GM23338 (cell line): ENCODE data around the gene INPP5A.

Experiments used
- CREB1 ChIP-seq: fragments of 250-450 bp; sonication (Bioruptor Pico); IDR thresholded peaks from 2 replicates; pipeline ENCODE4 v1.5.0; 2020; ENCODE audit warnings: low read depth, mild to moderate bottlenecking, moderate library complexity
- CTCF ChIP-seq, 2 experiments: fragments of 200-600 bp in 1 of 2; sonication (generic) in 1 of 2; conservative IDR thresholded peaks; 2 replicates each; pipeline versions ENCODE4 v1.5.1 to v1.6.1; 2016 to 2017; ENCODE audit warnings: antibody characterized with exemption in 2 of 2, low read depth in 2 of 2, mild to moderate bottlenecking in 2 of 2, moderate library complexity in 1 of 2
- EZH2 ChIP-seq: fragments of 200-600 bp; sonication (generic); IDR thresholded peaks from one replicate; pipeline ENCODE4 v1.8.0; 2017; ENCODE audit warnings: antibody characterized with exemption, mild to moderate bottlenecking, low read depth; ENCODE audit not compliant: unreplicated experiment
- EZH2phosphoT487 ChIP-seq: fragments of 200-600 bp; sonication (generic); IDR thresholded peaks from one replicate; pipeline ENCODE4 v1.8.1; 2018; ENCODE audit warnings: antibody characterized with exemption; ENCODE audit not compliant: unreplicated experiment
- JUNB ChIP-seq: IDR thresholded peaks from one replicate; pipeline ENCODE4 v1.6.1; 2016; ENCODE audit warnings: antibody characterized with exemption; ENCODE audit not compliant: unreplicated experiment
- NANOG ChIP-seq: IDR thresholded peaks from 2 replicates; pipeline ENCODE4 v1.6.1; 2016; ENCODE audit warnings: antibody characterized with exemption, borderline replicate concordance
- POLR2AphosphoS5 ChIP-seq: IDR thresholded peaks from 2 replicates; pipeline ENCODE4 v1.6.1; 2016; ENCODE audit warnings: antibody characterized with exemption, low read depth
- STAT1 ChIP-seq: IDR thresholded peaks from one replicate; pipeline ENCODE4 v1.6.1; 2016; ENCODE audit warnings: antibody characterized with exemption; ENCODE audit not compliant: unreplicated experiment
- ZNF114 ChIP-seq: fragments of 250-450 bp; sonication (Bioruptor Pico); IDR thresholded peaks from 2 replicates; pipeline ENCODE4 v1.5.0; 2020; ENCODE audit warnings: mild to moderate bottlenecking, moderate library complexity
- ZNF331 ChIP-seq: fragments of 250-450 bp; sonication (Bioruptor Pico); IDR thresholded peaks from 2 replicates; pipeline ENCODE4 v1.5.0; 2020; ENCODE audit warnings: low read depth, mild to moderate bottlenecking, moderate library complexity
- TF ChIP-seq, protein P1 (sequence below): IDR thresholded peaks from one replicate; pipeline ENCODE4 v1.6.1; 2018; ENCODE audit warnings: antibody characterized with exemption; ENCODE audit not compliant: unreplicated experiment
- TF ChIP-seq, protein P2 (sequence below): IDR thresholded peaks from 2 replicates; pipeline ENCODE4 v1.6.1; 2016; ENCODE audit warnings: antibody characterized with exemption
- TF ChIP-seq, protein P3 (sequence below): fragments of 250-450 bp; sonication (Bioruptor Pico); IDR thresholded peaks from 2 replicates; pipeline ENCODE4 v1.5.0; 2020; ENCODE audit warnings: mild to moderate bottlenecking, moderate library complexity

DNA sequence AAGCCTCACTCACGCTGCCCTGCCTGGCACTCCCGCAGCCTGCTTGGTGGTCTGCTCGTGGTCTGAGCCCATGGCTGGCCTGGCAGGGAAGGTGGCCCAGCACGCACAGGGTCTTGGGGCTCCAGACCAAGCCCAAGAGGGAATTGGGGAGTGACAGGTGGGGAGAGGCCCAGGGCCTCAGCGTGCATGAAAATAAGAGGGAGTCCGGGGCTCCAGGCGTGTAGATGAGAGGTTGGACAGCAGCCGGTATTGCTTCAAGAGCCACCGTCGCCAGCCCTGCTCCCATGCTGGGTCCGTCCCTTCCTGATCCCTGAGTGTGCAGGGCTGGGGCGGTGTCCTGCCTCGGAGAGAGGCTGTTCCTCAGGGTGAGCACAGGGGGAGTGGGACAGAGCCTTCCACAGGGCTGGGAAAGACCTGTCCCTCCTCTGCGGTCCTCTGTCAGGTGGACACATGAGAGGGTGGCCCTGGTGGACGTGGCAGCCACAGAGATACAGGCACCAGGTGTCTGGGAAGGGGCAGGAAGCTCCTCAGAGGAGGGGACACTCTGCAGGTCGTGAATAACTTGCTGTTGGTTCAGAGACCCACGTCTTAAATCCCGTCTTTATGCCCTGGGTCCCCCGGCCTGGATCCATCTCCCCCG is 113.1 kb downstream of the INPP5A start:
- TF ChIP-seq POLR2AphosphoS5 (no peak), CTCF (conservative IDR thresholded peaks at IDR 0.05; ENCODE audit: low read depth in 2 of 2) (no peak), CREB1 (no peak), EZH2phosphoT487 (no peak), EZH2 (no peak), STAT1 (no peak), ZNF114 (CRISPR knock-in tag) (no peak), JUNB (no peak), ZNF331 (CRISPR knock-in tag) (no peak), NANOG (no peak)
- TF ChIP-seq, protein P1, sequence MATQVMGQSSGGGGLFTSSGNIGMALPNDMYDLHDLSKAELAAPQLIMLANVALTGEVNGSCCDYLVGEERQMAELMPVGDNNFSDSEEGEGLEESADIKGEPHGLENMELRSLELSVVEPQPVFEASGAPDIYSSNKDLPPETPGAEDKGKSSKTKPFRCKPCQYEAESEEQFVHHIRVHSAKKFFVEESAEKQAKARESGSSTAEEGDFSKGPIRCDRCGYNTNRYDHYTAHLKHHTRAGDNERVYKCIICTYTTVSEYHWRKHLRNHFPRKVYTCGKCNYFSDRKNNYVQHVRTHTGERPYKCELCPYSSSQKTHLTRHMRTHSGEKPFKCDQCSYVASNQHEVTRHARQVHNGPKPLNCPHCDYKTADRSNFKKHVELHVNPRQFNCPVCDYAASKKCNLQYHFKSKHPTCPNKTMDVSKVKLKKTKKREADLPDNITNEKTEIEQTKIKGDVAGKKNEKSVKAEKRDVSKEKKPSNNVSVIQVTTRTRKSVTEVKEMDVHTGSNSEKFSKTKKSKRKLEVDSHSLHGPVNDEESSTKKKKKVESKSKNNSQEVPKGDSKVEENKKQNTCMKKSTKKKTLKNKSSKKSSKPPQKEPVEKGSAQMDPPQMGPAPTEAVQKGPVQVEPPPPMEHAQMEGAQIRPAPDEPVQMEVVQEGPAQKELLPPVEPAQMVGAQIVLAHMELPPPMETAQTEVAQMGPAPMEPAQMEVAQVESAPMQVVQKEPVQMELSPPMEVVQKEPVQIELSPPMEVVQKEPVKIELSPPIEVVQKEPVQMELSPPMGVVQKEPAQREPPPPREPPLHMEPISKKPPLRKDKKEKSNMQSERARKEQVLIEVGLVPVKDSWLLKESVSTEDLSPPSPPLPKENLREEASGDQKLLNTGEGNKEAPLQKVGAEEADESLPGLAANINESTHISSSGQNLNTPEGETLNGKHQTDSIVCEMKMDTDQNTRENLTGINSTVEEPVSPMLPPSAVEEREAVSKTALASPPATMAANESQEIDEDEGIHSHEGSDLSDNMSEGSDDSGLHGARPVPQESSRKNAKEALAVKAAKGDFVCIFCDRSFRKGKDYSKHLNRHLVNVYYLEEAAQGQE = no peak
- TF ChIP-seq, protein P2, sequence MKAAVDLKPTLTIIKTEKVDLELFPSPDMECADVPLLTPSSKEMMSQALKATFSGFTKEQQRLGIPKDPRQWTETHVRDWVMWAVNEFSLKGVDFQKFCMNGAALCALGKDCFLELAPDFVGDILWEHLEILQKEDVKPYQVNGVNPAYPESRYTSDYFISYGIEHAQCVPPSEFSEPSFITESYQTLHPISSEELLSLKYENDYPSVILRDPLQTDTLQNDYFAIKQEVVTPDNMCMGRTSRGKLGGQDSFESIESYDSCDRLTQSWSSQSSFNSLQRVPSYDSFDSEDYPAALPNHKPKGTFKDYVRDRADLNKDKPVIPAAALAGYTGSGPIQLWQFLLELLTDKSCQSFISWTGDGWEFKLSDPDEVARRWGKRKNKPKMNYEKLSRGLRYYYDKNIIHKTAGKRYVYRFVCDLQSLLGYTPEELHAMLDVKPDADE = no peak
- TF ChIP-seq, protein P3, sequence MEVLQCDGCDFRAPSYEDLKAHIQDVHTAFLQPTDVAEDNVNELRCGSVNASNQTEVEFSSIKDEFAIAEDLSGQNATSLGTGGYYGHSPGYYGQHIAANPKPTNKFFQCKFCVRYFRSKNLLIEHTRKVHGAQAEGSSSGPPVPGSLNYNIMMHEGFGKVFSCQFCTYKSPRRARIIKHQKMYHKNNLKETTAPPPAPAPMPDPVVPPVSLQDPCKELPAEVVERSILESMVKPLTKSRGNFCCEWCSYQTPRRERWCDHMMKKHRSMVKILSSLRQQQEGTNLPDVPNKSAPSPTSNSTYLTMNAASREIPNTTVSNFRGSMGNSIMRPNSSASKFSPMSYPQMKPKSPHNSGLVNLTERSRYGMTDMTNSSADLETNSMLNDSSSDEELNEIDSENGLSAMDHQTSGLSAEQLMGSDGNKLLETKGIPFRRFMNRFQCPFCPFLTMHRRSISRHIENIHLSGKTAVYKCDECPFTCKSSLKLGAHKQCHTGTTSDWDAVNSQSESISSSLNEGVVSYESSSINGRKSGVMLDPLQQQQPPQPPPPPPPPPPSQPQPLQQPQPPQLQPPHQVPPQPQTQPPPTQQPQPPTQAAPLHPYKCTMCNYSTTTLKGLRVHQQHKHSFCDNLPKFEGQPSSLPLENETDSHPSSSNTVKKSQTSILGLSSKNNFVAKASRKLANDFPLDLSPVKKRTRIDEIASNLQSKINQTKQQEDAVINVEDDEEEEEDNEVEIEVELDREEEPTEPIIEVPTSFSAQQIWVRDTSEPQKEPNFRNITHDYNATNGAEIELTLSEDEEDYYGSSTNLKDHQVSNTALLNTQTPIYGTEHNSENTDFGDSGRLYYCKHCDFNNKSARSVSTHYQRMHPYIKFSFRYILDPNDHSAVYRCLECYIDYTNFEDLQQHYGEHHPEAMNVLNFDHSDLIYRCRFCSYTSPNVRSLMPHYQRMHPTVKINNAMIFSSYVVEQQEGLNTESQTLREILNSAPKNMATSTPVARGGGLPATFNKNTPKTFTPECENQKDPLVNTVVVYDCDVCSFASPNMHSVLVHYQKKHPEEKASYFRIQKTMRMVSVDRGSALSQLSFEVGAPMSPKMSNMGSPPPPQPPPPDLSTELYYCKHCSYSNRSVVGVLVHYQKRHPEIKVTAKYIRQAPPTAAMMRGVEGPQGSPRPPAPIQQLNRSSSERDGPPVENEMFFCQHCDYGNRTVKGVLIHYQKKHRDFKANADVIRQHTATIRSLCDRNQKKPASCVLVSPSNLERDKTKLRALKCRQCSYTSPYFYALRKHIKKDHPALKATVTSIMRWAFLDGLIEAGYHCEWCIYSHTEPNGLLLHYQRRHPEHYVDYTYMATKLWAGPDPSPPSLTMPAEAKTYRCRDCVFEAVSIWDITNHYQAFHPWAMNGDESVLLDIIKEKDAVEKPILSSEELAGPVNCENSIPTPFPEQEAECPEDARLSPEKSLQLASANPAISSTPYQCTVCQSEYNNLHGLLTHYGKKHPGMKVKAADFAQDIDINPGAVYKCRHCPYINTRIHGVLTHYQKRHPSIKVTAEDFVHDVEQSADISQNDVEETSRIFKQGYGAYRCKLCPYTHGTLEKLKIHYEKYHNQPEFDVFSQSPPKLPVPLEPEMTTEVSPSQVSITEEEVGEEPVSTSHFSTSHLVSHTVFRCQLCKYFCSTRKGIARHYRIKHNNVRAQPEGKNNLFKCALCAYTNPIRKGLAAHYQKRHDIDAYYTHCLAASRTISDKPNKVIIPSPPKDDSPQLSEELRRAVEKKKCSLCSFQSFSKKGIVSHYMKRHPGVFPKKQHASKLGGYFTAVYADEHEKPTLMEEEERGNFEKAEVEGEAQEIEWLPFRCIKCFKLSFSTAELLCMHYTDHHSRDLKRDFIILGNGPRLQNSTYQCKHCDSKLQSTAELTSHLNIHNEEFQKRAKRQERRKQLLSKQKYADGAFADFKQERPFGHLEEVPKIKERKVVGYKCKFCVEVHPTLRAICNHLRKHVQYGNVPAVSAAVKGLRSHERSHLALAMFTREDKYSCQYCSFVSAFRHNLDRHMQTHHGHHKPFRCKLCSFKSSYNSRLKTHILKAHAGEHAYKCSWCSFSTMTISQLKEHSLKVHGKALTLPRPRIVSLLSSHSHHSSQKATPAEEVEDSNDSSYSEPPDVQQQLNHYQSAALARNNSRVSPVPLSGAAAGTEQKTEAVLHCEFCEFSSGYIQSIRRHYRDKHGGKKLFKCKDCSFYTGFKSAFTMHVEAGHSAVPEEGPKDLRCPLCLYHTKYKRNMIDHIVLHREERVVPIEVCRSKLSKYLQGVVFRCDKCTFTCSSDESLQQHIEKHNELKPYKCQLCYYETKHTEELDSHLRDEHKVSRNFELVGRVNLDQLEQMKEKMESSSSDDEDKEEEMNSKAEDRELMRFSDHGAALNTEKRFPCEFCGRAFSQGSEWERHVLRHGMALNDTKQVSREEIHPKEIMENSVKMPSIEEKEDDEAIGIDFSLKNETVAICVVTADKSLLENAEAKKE (CRISPR knock-in tag) = no peak
